D721Med (cell line): ENCODE measurements around the gene AXIN1.

Experiments
- DNase-seq: peaks from one replicate; pipeline ENCODE4 v3.0.0; 2011; ENCODE audit warnings: low spot score; ENCODE audit not compliant: insufficient read length
- FAIRE-seq: peaks from 2 replicates; lab custom pipeline; 2011; peaks lifted over from hg19 to GRCh38; lab: Jason Lieb, UNC
- CTCF ChIP-seq: IDR thresholded peaks from 2 replicates; pipeline ENCODE4 v1.5.1; 2012; ENCODE audit warnings: mild to moderate bottlenecking, control low read depth; ENCODE audit not compliant: insufficient read depth; ENCODE audit errors: missing control alignments

The AXIN1 gene

GRCh38 chr16:296276-296675, 56.2 kb downstream of the AXIN1 start:
- no peak for TF ChIP-seq CTCF
- DNase-seq (no peak), FAIRE-seq (no peak)

GRCh38 chr16:293043-293775, 59.3 kb downstream of the AXIN1 start:
- DNase-seq (no peak), FAIRE-seq (no peak)
- no peak for TF ChIP-seq CTCF

GRCh38 chr16:291539-291938, 61.0 kb downstream of the AXIN1 start:
- no peak for TF ChIP-seq CTCF
- DNase-seq (no peak), FAIRE-seq (no peak)

GRCh38 chr16:290681-291405, 61.7 kb downstream of the AXIN1 start:
- no peak for DNase-seq
- no peak for TF ChIP-seq CTCF
- no peak for FAIRE-seq

- no peak for FAIRE-seq
- DNase-seq = no peak
- TF ChIP-seq CTCF = no peak
Measured at GRCh38 chr16:290015-290680, 62.4 kb downstream of the AXIN1 start.

GRCh38 chr16:289395-289997, 63.0 kb downstream of the AXIN1 start:
- FAIRE-seq (no peak), DNase-seq (no peak)
- TF ChIP-seq CTCF = no peak
